DND-41 (cell line): ENCODE data around the gene NRP1.

Source experiments
- ATAC-seq: fragments of 200-7000 bp; cut with Tn5 transposase; 3 replicates; pipeline ENCODE4 v1.9.1; 2021; ENCODE audit warnings: low read depth; ENCODE audit not compliant: insufficient read depth
- DNase-seq: peaks from one replicate; pipeline ENCODE4 v3.0.0-alpha.2; 2020
- H2AFZ ChIP-seq: 2 replicates; pipeline ENCODE4 v1.6.0; 2012; ENCODE audit warnings: low read depth, low read length
- H3K27ac ChIP-seq: 2 replicates; pipeline ENCODE4 v1.5.1; 2012; ENCODE audit warnings: low read length, inconsistent platforms
- H3K27me3 ChIP-seq: fragments of 200-600 bp; sonication (generic); 2 replicates; pipeline ENCODE4 v1.6.0; 2012; ENCODE audit warnings: low read length, mild to moderate bottlenecking, inconsistent platforms; ENCODE audit not compliant: insufficient read depth, poor library complexity
- H3K36me3 ChIP-seq: 2 replicates; pipeline ENCODE4 v1.5.1; 2012; ENCODE audit warnings: low read length, inconsistent platforms; ENCODE audit not compliant: insufficient read depth
- H3K4me1 ChIP-seq: 2 replicates; pipeline ENCODE4 v1.5.1; 2012; ENCODE audit warnings: mild to moderate bottlenecking, low read length; ENCODE audit not compliant: insufficient read depth
- H3K4me2 ChIP-seq: 2 replicates; pipeline ENCODE4 v1.6.0; 2012; ENCODE audit warnings: mild to moderate bottlenecking, moderate library complexity, low read length, inconsistent platforms; ENCODE audit not compliant: insufficient read depth
- H3K4me3 ChIP-seq, 2 experiments: fragments of 200-600 bp in 1 of 2; shearing (Covaris generic) in 1 of 2; 2 replicates each; pipeline ENCODE4 v1.5.1; 2012 to 2016; ENCODE audit warnings: inconsistent platforms in 2 of 2, low read length in 2 of 2, mild to moderate bottlenecking in 2 of 2, low read depth in 1 of 2, moderate library complexity in 1 of 2
- H3K79me2 ChIP-seq: 2 replicates; pipeline ENCODE4 v1.6.0; 2012; ENCODE audit warnings: low read length, inconsistent platforms; ENCODE audit not compliant: insufficient read depth
- H3K9ac ChIP-seq: 2 replicates; pipeline ENCODE4 v1.6.0; 2012; ENCODE audit warnings: low read depth, mild to moderate bottlenecking, inconsistent platforms, low read length, moderate library complexity
- H3K9me3 ChIP-seq: 2 replicates; pipeline ENCODE4 v1.5.1; 2012; ENCODE audit warnings: low read length, moderate library complexity, mild to moderate bottlenecking, inconsistent platforms; ENCODE audit not compliant: insufficient read depth, severe bottlenecking
- H4K20me1 ChIP-seq: 2 replicates; pipeline ENCODE4 v1.6.0; 2012; ENCODE audit warnings: low read length; ENCODE audit not compliant: insufficient read depth
- CTCF ChIP-seq: IDR thresholded peaks from 2 replicates; pipeline ENCODE4 v1.5.1; 2012; ENCODE audit warnings: borderline replicate concordance, low read length, moderate library complexity, mild to moderate bottlenecking; ENCODE audit not compliant: poor library complexity, severe bottlenecking; ENCODE audit errors: extremely low read depth
- EZH2 ChIP-seq: IDR thresholded peaks from 3 replicates; pipeline ENCODE4 v1.6.1; 2012; ENCODE audit warnings: borderline replicate concordance, low read depth, mild to moderate bottlenecking, moderate library complexity, low read length, inconsistent platforms; ENCODE audit not compliant: severe bottlenecking

Gene NRP1

GRCh38 chr10:33190406-33190805 is 144.1 kb downstream of the NRP1 start:
- H3K4me1 ChIP-seq = no peaks in the 10 kb centered on the region
- no peak for ATAC-seq
- no peaks in the 10 kb centered on the region for H3K79me2 ChIP-seq
- no peak overlapping the region for H3K27ac ChIP-seq
- no peak overlapping the region for H2AFZ ChIP-seq
- no peak overlapping the region for H3K4me3 ChIP-seq
- H3K4me2 ChIP-seq = no peak overlapping the region
- TF ChIP-seq EZH2 (no peak), CTCF (no peak)
- H4K20me1 ChIP-seq = no peaks in the 10 kb centered on the region
- H3K9ac ChIP-seq = no peak overlapping the region
- H3K36me3 ChIP-seq = no peaks in the 10 kb centered on the region
- H3K27me3 ChIP-seq = no peaks in the 10 kb centered on the region
- DNase-seq = no peak
- H3K9me3 ChIP-seq = no peaks in the 10 kb centered on the region

GRCh38 chr10:33189808-33190207 is 144.7 kb downstream of the NRP1 start:
- no peak overlapping the region for H3K27ac ChIP-seq
- ATAC-seq = no peak

GRCh38 chr10:33189363-33189762 is 145.1 kb downstream of the NRP1 start:
- Histone ChIP-seq H3K36me3 (no peaks in the 10 kb centered on the region), H2AFZ (no peak overlapping the region), H3K4me1 (no peaks in the 10 kb centered on the region), H3K27me3 (no peaks in the 10 kb centered on the region), H3K9me3 (no peaks in the 10 kb centered on the region), H3K4me2 (no peak overlapping the region), H4K20me1 (no peaks in the 10 kb centered on the region), H3K79me2 (no peaks in the 10 kb centered on the region), H3K9ac (no peak overlapping the region), H3K27ac (no peak overlapping the region), H3K4me3 (no peak overlapping the region)
- DNase-seq (no peak), ATAC-seq (no peak)
- TF ChIP-seq EZH2 = no peak
- TF ChIP-seq CTCF = no peak

More at GRCh38 chr10:33189808-33190207, 144.7 kb downstream of the NRP1 start:
- H3K4me1 ChIP-seq = no peaks in the 10 kb centered on the region
- no peaks in the 10 kb centered on the region for H4K20me1 ChIP-seq
- no peak overlapping the region for H2AFZ ChIP-seq
- no peaks in the 10 kb centered on the region for H3K27me3 ChIP-seq
- H3K79me2 ChIP-seq = no peaks in the 10 kb centered on the region
- H3K9ac ChIP-seq = no peak overlapping the region
- no peak overlapping the region for H3K4me2 ChIP-seq
- TF ChIP-seq EZH2 = no peak
- no peak for TF ChIP-seq CTCF
- no peak overlapping the region for H3K4me3 ChIP-seq
- H3K9me3 ChIP-seq = no peaks in the 10 kb centered on the region
- no peak for DNase-seq
- H3K36me3 ChIP-seq = no peaks in the 10 kb centered on the region
